ENCODE results near the gene MEF2D. TPM values are rescaled to one million over a fixed set of nuclear protein-coding genes. Genes with fewer than 3 reads are reported as not detected.

Gene MEF2D
- total RNA-seq, 1 experiment from 2014 or later, result 18.7 TPM

DNA sequence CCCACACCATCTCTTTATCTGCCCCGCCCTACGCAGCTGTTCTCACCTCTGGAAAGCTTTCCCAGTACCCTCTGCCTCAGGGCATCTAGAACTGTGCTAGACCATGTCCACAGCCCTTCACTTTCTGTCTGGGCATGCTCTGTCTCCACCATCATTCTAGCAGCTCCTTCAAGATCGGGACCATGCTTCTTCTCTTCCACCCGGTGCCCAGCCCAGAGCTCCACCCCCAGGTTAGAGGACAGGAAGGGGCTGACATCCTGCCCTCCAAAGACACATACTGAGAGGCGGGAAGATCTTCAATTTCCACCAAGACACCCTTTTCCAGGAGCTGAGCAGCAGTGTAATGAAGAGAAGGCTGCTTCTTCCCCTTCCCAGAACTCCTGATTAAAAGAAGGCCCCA lies 27.7 kb upstream of the MEF2D start:
- Histone ChIP-seq H3K23ac (ENCODE audit: insufficient read length, low read depth, low read length) (no peak overlapping the region), H4K5ac (ENCODE audit: insufficient read length, low read depth, low read length) (no peak overlapping the region), H3K9ac (ENCODE audit: extremely low read depth, insufficient read length, low read length) (no peak overlapping the region), H3K27ac (ENCODE audit: insufficient read length, low read depth, low read length) (no peak overlapping the region), H3K9me3 (ENCODE audit: control insufficient read depth, low read depth, low read length) (no peaks in the 10 kb centered on the region), H2BK5ac (ENCODE audit: insufficient read length, low read length) (no peak overlapping the region), H2BK12ac (ENCODE audit: insufficient read length, low read depth, low read length) (no peak overlapping the region), H4K20me1 (ENCODE audit: control insufficient read depth, insufficient read depth, insufficient read length) (no peaks in the 10 kb centered on the region), H3K27me3 (ENCODE audit: insufficient read depth, low read length) (no peaks in the 10 kb centered on the region), H2AK5ac (ENCODE audit: insufficient read length, low read length) (no peak overlapping the region), H2BK15ac (ENCODE audit: low read depth, low read length) (no peak overlapping the region), H3T11ph (ENCODE audit: low read length) (no peak overlapping the region), H2AFZ (ENCODE audit: low read length) (no peak overlapping the region), H3K56ac (ENCODE audit: insufficient read length, low read depth, low read length) (no peak overlapping the region), H3K23me2 (ENCODE audit: insufficient read length, low read depth, low read length, poor library complexity, severe bottlenecking) (no peaks in the 10 kb centered on the region), H4K91ac (ENCODE audit: insufficient read length, low read depth, low read length) (no peak overlapping the region), H3K4ac (ENCODE audit: low read depth, low read length) (no peak overlapping the region), H2BK20ac (ENCODE audit: low read depth, low read length, poor library complexity, severe bottlenecking) (no peak overlapping the region), H2BK120ac (ENCODE audit: low read depth, low read length, poor library complexity, severe bottlenecking) (no peak overlapping the region), H3K79me2 (ENCODE audit: insufficient read depth, low read length) (no peaks in the 10 kb centered on the region), H3K4me1 (ENCODE audit: insufficient read depth, low read length) (peaks cover 8% of the 10 kb centered on the region; the same call in 1 of the 2 replicates), H4K8ac (replicated peaks; ENCODE audit: insufficient read length, low read depth, low read length) (no peak overlapping the region), H3K79me1 (ENCODE audit: insufficient read depth, low read depth, low read length, poor library complexity, severe bottlenecking) (no peaks in the 10 kb centered on the region), H3K18ac (ENCODE audit: insufficient read length, low read depth, low read length) (no peak overlapping the region), H3K4me2 (ENCODE audit: insufficient read depth, insufficient read length, low read length) (no peak overlapping the region), H3K14ac (ENCODE audit: insufficient read depth, low read length) (no peak overlapping the region)
- peaks cover 17% of the 10 kb centered on the region in 2 experiments for H3K4me1 Mint-ChIP-seq
- no peak for DNase-seq
- no CpG with 5 or more reads among the region's 5 CpGs for WGBS (ENCODE audit: extremely low coverage, insufficient read length, low lambda C conversion rate)
- peaks cover 28 to 68% (median 59%) of the 10 kb centered on the region in 3 experiments; a peak in 6 of 7 replicates for H3K36me3 Mint-ChIP-seq (ENCODE audit: insufficient read depth in 1 of 3, low read depth in 3 of 3)
- TF ChIP-seq, protein P1, sequence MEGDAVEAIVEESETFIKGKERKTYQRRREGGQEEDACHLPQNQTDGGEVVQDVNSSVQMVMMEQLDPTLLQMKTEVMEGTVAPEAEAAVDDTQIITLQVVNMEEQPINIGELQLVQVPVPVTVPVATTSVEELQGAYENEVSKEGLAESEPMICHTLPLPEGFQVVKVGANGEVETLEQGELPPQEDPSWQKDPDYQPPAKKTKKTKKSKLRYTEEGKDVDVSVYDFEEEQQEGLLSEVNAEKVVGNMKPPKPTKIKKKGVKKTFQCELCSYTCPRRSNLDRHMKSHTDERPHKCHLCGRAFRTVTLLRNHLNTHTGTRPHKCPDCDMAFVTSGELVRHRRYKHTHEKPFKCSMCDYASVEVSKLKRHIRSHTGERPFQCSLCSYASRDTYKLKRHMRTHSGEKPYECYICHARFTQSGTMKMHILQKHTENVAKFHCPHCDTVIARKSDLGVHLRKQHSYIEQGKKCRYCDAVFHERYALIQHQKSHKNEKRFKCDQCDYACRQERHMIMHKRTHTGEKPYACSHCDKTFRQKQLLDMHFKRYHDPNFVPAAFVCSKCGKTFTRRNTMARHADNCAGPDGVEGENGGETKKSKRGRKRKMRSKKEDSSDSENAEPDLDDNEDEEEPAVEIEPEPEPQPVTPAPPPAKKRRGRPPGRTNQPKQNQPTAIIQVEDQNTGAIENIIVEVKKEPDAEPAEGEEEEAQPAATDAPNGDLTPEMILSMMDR (conservative IDR thresholded peaks at IDR 0.05), result no peak
- H3K4me3 Mint-ChIP-seq, result no peak overlapping the region
- peak overlapping the region in 2 of 3 experiments; percentile 12 to 25; a peak in 1 of 7 replicates for H3K27ac Mint-ChIP-seq
- H3K9me3 Mint-ChIP-seq, result no peaks in the 10 kb centered on the region
- no peaks in the 10 kb centered on the region for H3K27me3 Mint-ChIP-seq (ENCODE audit: low read depth)
